H1 (cell line): ENCODE data around the gene IDUA.

Experiments used
- ASH2L ChIP-seq: fragments of 200-600, 300-600 bp; sonication (generic); IDR thresholded peaks from one replicate; pipeline ENCODE4 v1.7.1; 2017; ENCODE audit warnings: low read length
- ATF3 ChIP-seq: IDR thresholded peaks from 2 replicates; pipeline ENCODE4 v1.6.1; 2011; ENCODE audit warnings: low read depth, mild to moderate bottlenecking, low read length; ENCODE audit not compliant: insufficient read depth
- BACH1 ChIP-seq: IDR thresholded peaks from 2 replicates; pipeline ENCODE4 v1.6.1; 2012; ENCODE audit warnings: low read length, improper control_type of control experiment
- CBX5 ChIP-seq: fragments of 300-800, 300-1000 bp; sonication (generic); IDR thresholded peaks from 2 replicates; pipeline ENCODE4 v1.7.1; 2016; ENCODE audit warnings: antibody characterized with exemption, low read length, low read depth
- CEBPB ChIP-seq: IDR thresholded peaks from 2 replicates; pipeline ENCODE4 v1.6.1; 2012; ENCODE audit warnings: low read depth, low read length
- EGR1 ChIP-seq: IDR thresholded peaks from 2 replicates; pipeline ENCODE4 v1.6.1; 2011; ENCODE audit warnings: low read depth, low read length, borderline replicate concordance
- EZH2 ChIP-seq: fragments of 200-600 bp; sonication (generic); IDR thresholded peaks from 2 replicates; pipeline ENCODE4 v1.7.1; 2012; ENCODE audit warnings: low read depth, mild to moderate bottlenecking, moderate library complexity, low read length, inconsistent platforms; ENCODE audit not compliant: severe bottlenecking
- GABPA ChIP-seq: IDR thresholded peaks from 2 replicates; pipeline ENCODE4 v1.6.1; 2011; ENCODE audit warnings: mild to moderate bottlenecking, low read length, moderate library complexity, borderline replicate concordance; ENCODE audit not compliant: insufficient read depth
- JUN ChIP-seq: IDR thresholded peaks from 2 replicates; pipeline ENCODE4 v1.6.1; 2011; ENCODE audit warnings: low read depth, mild to moderate bottlenecking, improper control_type of control experiment, low read length
- PHF8 ChIP-seq: fragments of 200-600 bp; sonication (generic); conservative IDR thresholded peaks from 2 replicates; pipeline ENCODE4 v1.7.1; 2012; ENCODE audit warnings: low read depth, mild to moderate bottlenecking, inconsistent platforms, low read length, moderate library complexity
- SIN3A ChIP-seq, 2 experiments: IDR thresholded peaks in 1 of 2; conservative IDR thresholded peaks in 1 of 2; 2 replicates each; pipeline ENCODE4 v1.6.1; 2011 to 2012; ENCODE audit warnings: low read length in 2 of 2, improper control_type of control experiment in 1 of 2, low read depth in 1 of 2, mild to moderate bottlenecking in 1 of 2
- SP1 ChIP-seq: IDR thresholded peaks from 2 replicates; pipeline ENCODE4 v1.6.1; 2011; ENCODE audit warnings: low read depth, low read length
- TBP ChIP-seq: IDR thresholded peaks from 2 replicates; pipeline ENCODE4 v1.6.1; 2011; ENCODE audit warnings: low read depth, low read length, improper control_type of control experiment
- TF ChIP-seq, protein P1 (sequence below), 3 experiments: IDR thresholded peaks; 1 replicate in 2 of 3; 2 replicates in 1 of 3; pipeline versions ENCODE4 v1.5.1 to v1.6.1; 2011; ENCODE audit warnings: low read length in 3 of 3, mild to moderate bottlenecking in 3 of 3, inconsistent platforms in 2 of 3, low read depth in 1 of 3, moderate library complexity in 1 of 3; ENCODE audit not compliant: insufficient read depth in 1 of 3; ENCODE audit errors: control extremely low read depth in 1 of 3

DNA sequence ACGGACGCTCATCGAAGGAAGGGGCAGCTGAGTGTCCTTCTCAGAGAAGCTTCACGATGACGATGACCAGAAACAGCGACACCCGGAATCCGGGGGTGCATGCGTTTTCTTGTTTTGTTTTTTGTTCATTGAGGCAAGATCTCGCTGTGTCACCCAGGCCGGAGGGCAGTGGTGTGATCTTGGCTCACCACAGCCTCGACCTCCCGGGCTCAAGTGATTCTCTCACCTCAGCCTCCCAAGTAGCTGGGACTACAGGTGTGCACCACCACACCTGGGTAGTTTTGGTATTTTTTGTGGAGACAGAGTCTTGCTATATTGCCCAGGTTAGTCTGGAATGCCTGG lies 33.3 kb upstream of the IDUA start:
- TF ChIP-seq EGR1 (no peak), ASH2L (no peak), JUN (no peak), GABPA (no peak), CBX5 (no peak), BACH1 (no peak), TBP (no peak), SIN3A (conservative IDR thresholded peaks at IDR 0.05 in 1 of 2, IDR thresholded peaks at IDR 0.05 in 1 of 2; ENCODE audit: low read depth in 1 of 2, low read length in 2 of 2) (no peak), ATF3 (no peak), CEBPB (no peak), PHF8 (no peak), EZH2 (no peak), SP1 (no peak)
- TF ChIP-seq, protein P1, sequence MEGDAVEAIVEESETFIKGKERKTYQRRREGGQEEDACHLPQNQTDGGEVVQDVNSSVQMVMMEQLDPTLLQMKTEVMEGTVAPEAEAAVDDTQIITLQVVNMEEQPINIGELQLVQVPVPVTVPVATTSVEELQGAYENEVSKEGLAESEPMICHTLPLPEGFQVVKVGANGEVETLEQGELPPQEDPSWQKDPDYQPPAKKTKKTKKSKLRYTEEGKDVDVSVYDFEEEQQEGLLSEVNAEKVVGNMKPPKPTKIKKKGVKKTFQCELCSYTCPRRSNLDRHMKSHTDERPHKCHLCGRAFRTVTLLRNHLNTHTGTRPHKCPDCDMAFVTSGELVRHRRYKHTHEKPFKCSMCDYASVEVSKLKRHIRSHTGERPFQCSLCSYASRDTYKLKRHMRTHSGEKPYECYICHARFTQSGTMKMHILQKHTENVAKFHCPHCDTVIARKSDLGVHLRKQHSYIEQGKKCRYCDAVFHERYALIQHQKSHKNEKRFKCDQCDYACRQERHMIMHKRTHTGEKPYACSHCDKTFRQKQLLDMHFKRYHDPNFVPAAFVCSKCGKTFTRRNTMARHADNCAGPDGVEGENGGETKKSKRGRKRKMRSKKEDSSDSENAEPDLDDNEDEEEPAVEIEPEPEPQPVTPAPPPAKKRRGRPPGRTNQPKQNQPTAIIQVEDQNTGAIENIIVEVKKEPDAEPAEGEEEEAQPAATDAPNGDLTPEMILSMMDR (IDR thresholded peaks at IDR 0.05; ENCODE audit: control extremely low read depth in 1 of 3, insufficient read depth in 1 of 3, low read depth in 1 of 3, low read length in 3 of 3), result no peak
